Measurements from ENCODE around the gene ZNF804B.

- no peak for TF ChIP-seq CTCF (IDR thresholded peaks at IDR 0.05)
- TF ChIP-seq POLR2A (IDR thresholded peaks at IDR 0.05), result no peak
These were observed 334.8 kb downstream of the ZNF804B start for GRCh38 chr7:89094269-89094668.
